ENCODE measurements around the gene LRBA. TPM values are rescaled to one million over a fixed set of nuclear protein-coding genes. Genes with fewer than 3 reads are reported as not detected.
"Not testable (repeated sequence)": the region's sequence is repeated elsewhere in the genome, so short reads cannot be mapped to it uniquely, and the experiment has no call there.

LRBA gene
- total and polyA plus RNA-seq, 4 donors = 18.8 to 56.4 (median 33.8) TPM

- Histone ChIP-seq H3K9me3 (ENCODE audit: control insufficient read depth, insufficient read depth, low read length) (no peaks in the 10 kb centered on the region), H3K36me3 (ENCODE audit: control insufficient read depth, insufficient read depth, low read length) (no peaks in the 10 kb centered on the region), H3K27me3 (ENCODE audit: control insufficient read depth, insufficient read depth, low read length) (no peaks in the 10 kb centered on the region), H3K4me1 (ENCODE audit: control insufficient read depth, insufficient read depth, low read length) (no peaks in the 10 kb centered on the region), H3K4me3 (ENCODE audit: low read depth, low read length) (no peak overlapping the region), H3K27ac (ENCODE audit: low read depth, low read length) (no peak overlapping the region)
- no peak for DNase-seq (ENCODE audit: low read depth in 4 of 6, low spot score in 6 of 6)
Observed at GRCh38 chr4:150940123-150940522, 75.0 kb downstream of the LRBA start.

DNA sequence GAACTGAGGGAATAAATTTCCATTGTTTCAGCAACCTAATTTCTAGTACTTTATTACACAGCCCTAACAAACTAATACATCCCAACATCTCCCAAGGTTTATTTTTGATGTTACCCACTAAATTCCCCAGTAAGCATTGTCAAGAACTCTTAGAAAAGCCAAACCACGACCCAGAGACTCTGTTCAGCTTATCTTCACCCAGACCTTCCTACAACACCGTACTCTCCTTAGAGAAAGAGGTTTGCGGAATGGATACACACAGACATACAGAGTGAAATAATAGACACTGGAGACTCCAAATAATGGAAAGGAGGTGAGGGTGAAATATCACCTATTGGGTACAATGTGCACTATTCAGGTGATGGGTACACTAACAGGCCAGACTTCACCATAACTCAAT is 75.6 kb downstream of the LRBA start:
- Histone ChIP-seq H3K4me3 (ENCODE audit: low read depth, low read length) (no peak overlapping the region), H3K27ac (ENCODE audit: low read depth, low read length) (no peak overlapping the region), H3K27me3 (ENCODE audit: control insufficient read depth, insufficient read depth, low read length) (no peaks in the 10 kb centered on the region), H3K4me1 (ENCODE audit: control insufficient read depth, insufficient read depth, low read length) (no peaks in the 10 kb centered on the region), H3K36me3 (ENCODE audit: control insufficient read depth, insufficient read depth, low read length) (no peaks in the 10 kb centered on the region), H3K9me3 (ENCODE audit: control insufficient read depth, insufficient read depth, low read length) (no peaks in the 10 kb centered on the region)
- no peak for DNase-seq (ENCODE audit: low read depth in 4 of 6, low spot score in 6 of 6)
- WGBS (ENCODE audit: insufficient coverage) = no CpG with 5 or more reads among the region's 3 CpGs

- no peak overlapping the region for H3K4me3 ChIP-seq (ENCODE audit: low read depth, low read length)
- H3K36me3 ChIP-seq (ENCODE audit: control insufficient read depth, insufficient read depth, low read length) = no peaks in the 10 kb centered on the region
- H3K27ac ChIP-seq (ENCODE audit: low read depth, low read length) = no peak overlapping the region
- no peak for DNase-seq (ENCODE audit: low read depth in 4 of 6, low spot score in 6 of 6)
- no peaks in the 10 kb centered on the region for H3K9me3 ChIP-seq (ENCODE audit: control insufficient read depth, insufficient read depth, low read length)
- no CpG with 5 or more reads among the region's 1 CpG for WGBS (ENCODE audit: insufficient coverage)
- no peaks in the 10 kb centered on the region for H3K4me1 ChIP-seq (ENCODE audit: control insufficient read depth, insufficient read depth, low read length)
- no peaks in the 10 kb centered on the region for H3K27me3 ChIP-seq (ENCODE audit: control insufficient read depth, insufficient read depth, low read length)
Observed at GRCh38 chr4:150938873-150939499, 76.1 kb downstream of the LRBA start.

DNA sequence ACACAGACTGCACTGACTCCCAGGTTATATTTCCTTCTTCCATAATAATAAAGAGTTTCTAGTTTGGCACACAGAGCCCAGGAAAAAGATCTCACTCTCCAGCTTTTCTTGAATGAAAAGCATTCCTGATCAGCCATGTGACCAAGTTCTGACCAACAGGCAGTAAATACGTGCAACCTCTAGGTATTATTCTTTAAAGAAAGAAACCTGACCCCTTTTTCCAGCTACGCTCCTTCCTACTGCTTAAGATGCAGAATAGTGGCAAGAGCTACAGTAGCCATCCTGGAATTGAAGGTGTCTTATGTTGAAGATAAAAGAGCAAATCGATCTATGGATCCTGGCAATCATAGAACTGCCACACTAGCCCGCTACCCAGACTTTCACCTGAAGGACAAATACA is 76.7 kb downstream of the LRBA start:
- DNase-seq (ENCODE audit: low read depth in 4 of 6, low spot score in 6 of 6) = no peak
- no peaks in the 10 kb centered on the region for H3K36me3 ChIP-seq (ENCODE audit: control insufficient read depth, insufficient read depth, low read length)
- no peaks in the 10 kb centered on the region for H3K4me1 ChIP-seq (ENCODE audit: control insufficient read depth, insufficient read depth, low read length)
- no peak overlapping the region for H3K4me3 ChIP-seq (ENCODE audit: low read depth, low read length)
- WGBS (ENCODE audit: insufficient coverage) = 100% methylated on average over 2 of the region's 4 CpGs
- no peaks in the 10 kb centered on the region for H3K9me3 ChIP-seq (ENCODE audit: control insufficient read depth, insufficient read depth, low read length)
- no peaks in the 10 kb centered on the region for H3K27me3 ChIP-seq (ENCODE audit: control insufficient read depth, insufficient read depth, low read length)
- no peak overlapping the region for H3K27ac ChIP-seq (ENCODE audit: low read depth, low read length)

- no peaks in the 10 kb centered on the region for H3K4me1 ChIP-seq (ENCODE audit: control insufficient read depth, insufficient read depth, low read length)
- H3K9me3 ChIP-seq (ENCODE audit: control insufficient read depth, insufficient read depth, low read length) = no peaks in the 10 kb centered on the region
- no peaks in the 10 kb centered on the region for H3K36me3 ChIP-seq (ENCODE audit: control insufficient read depth, insufficient read depth, low read length)
- no peak overlapping the region for H3K27ac ChIP-seq (ENCODE audit: low read depth, low read length)
- WGBS (ENCODE audit: insufficient coverage) = 86% methylated on average over 1 of the region's 1 CpG
- no peak for DNase-seq (ENCODE audit: low read depth in 4 of 6, low spot score in 6 of 6)
- H3K4me3 ChIP-seq (ENCODE audit: low read depth, low read length) = no peak overlapping the region
- no peaks in the 10 kb centered on the region for H3K27me3 ChIP-seq (ENCODE audit: control insufficient read depth, insufficient read depth, low read length)
Observed at GRCh38 chr4:150934022-150934421, 81.1 kb downstream of the LRBA start.

GRCh38 chr4:150931796-150932195 is 83.3 kb downstream of the LRBA start:
- H3K9me3 ChIP-seq (ENCODE audit: control insufficient read depth, insufficient read depth, low read length) = no peaks in the 10 kb centered on the region
- no peak overlapping the region for H3K27ac ChIP-seq (ENCODE audit: low read depth, low read length)
- H3K27me3 ChIP-seq (ENCODE audit: control insufficient read depth, insufficient read depth, low read length) = no peaks in the 10 kb centered on the region
- H3K4me3 ChIP-seq (ENCODE audit: low read depth, low read length) = no peak overlapping the region
- WGBS (ENCODE audit: insufficient coverage) = no CpG with 5 or more reads among the region's 2 CpGs
- no peaks in the 10 kb centered on the region for H3K4me1 ChIP-seq (ENCODE audit: control insufficient read depth, insufficient read depth, low read length)
- H3K36me3 ChIP-seq (ENCODE audit: control insufficient read depth, insufficient read depth, low read length) = no peaks in the 10 kb centered on the region
- DNase-seq (ENCODE audit: low read depth in 4 of 6, low spot score in 6 of 6) = no peak

DNA sequence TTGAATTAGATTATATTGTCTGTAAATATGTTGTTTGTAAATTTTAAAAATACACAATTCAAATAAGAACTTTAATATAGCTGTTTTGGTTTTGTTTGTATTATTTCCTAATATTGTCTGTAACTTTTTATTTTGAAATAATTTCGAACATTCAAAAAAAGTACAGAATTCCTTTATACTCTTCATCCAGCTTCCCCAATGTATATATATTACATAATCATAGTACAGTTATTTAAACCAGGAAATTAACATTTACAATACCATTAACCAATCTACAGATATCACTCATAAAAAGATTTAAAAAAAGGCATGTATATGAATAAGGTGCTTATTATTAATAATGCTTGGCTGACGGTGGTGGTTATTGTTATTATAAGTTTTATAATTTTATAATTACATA is 84.1 kb downstream of the LRBA start:
- H3K36me3 ChIP-seq (ENCODE audit: control insufficient read depth, insufficient read depth, low read length) = no peaks in the 10 kb centered on the region
- WGBS (ENCODE audit: insufficient coverage) = no CpG with 5 or more reads among the region's 2 CpGs
- no peaks in the 10 kb centered on the region for H3K9me3 ChIP-seq (ENCODE audit: control insufficient read depth, insufficient read depth, low read length)
- no peaks in the 10 kb centered on the region for H3K4me1 ChIP-seq (ENCODE audit: control insufficient read depth, insufficient read depth, low read length)
- H3K27ac ChIP-seq (ENCODE audit: low read depth, low read length) = no peak overlapping the region
- H3K27me3 ChIP-seq (ENCODE audit: control insufficient read depth, insufficient read depth, low read length) = no peaks in the 10 kb centered on the region
- no peak overlapping the region for H3K4me3 ChIP-seq (ENCODE audit: low read depth, low read length)
- no peak for DNase-seq (ENCODE audit: low read depth in 4 of 6, low spot score in 6 of 6)

DNA sequence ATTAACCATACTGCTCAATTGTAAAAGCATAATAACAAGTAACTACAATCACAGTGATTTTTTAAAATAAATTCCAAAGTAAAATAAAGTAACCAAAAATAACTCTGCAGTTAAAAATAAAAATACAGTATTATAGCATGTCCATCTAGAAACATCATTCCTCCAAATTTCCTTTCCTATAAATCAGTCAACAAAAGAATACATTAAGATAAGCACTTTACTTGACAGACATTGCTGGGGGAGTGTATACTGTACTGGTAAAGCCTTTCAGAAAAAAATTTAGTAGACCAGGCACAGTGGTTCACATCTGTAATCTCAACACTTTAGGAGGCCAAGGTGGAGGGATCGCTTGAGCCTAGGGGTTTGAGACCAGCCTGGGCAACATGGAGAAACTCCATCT is 91.1 kb downstream of the LRBA start:
- Histone ChIP-seq H3K36me3 (ENCODE audit: control insufficient read depth, insufficient read depth, low read length) (peaks cover 2% of the 10 kb centered on the region), H3K4me3 (ENCODE audit: low read depth, low read length) (no peak overlapping the region), H3K4me1 (ENCODE audit: control insufficient read depth, insufficient read depth, low read length) (no peaks in the 10 kb centered on the region), H3K9me3 (ENCODE audit: control insufficient read depth, insufficient read depth, low read length) (no peaks in the 10 kb centered on the region), H3K27ac (ENCODE audit: low read depth, low read length) (no peak overlapping the region), H3K27me3 (ENCODE audit: control insufficient read depth, insufficient read depth, low read length) (no peaks in the 10 kb centered on the region)
- no peak for DNase-seq (ENCODE audit: low read depth in 4 of 6, low spot score in 6 of 6)
- no CpG with 5 or more reads among the region's 1 CpG for WGBS (ENCODE audit: insufficient coverage)

GRCh38 chr4:150921486-150921885 is 93.6 kb downstream of the LRBA start:
- not testable (repeated sequence) for DNase-seq (ENCODE audit: low read depth in 4 of 6, low spot score in 6 of 6); H3K4me1 ChIP-seq (ENCODE audit: control insufficient read depth, insufficient read depth, low read length); H3K36me3 ChIP-seq (ENCODE audit: control insufficient read depth, insufficient read depth, low read length); H3K27me3 ChIP-seq (ENCODE audit: control insufficient read depth, insufficient read depth, low read length); H3K4me3 ChIP-seq (ENCODE audit: low read depth, low read length); H3K9me3 ChIP-seq (ENCODE audit: control insufficient read depth, insufficient read depth, low read length); H3K27ac ChIP-seq (ENCODE audit: low read depth, low read length)
- WGBS (ENCODE audit: insufficient coverage) = over 99% methylated on average over 9 of the region's 9 CpGs

DNA sequence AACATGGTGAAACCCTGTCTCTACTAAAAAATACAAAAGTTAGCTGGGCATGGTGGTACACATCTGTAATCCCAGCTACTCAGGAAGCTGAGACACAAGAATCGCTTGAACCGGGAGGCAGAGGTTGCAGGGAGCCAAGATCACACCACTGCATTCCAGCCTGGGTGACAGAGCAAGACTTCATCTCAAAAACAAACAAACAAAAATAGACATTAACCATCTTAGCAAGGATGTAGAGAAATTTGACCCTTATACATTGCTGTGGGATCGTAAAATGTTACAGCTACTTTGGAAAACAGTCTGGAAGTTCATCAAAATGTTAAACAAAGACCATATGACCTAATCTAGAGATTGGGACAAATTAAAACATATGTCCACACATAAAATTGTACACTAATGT is 96.5 kb downstream of the LRBA start:
- H3K4me1 ChIP-seq (ENCODE audit: control insufficient read depth, insufficient read depth, low read length); H3K36me3 ChIP-seq (ENCODE audit: control insufficient read depth, insufficient read depth, low read length); H3K27ac ChIP-seq (ENCODE audit: low read depth, low read length); DNase-seq (ENCODE audit: low read depth in 4 of 6, low spot score in 6 of 6); H3K4me3 ChIP-seq (ENCODE audit: low read depth, low read length); H3K27me3 ChIP-seq (ENCODE audit: control insufficient read depth, insufficient read depth, low read length); H3K9me3 ChIP-seq (ENCODE audit: control insufficient read depth, insufficient read depth, low read length): not testable (repeated sequence)
- WGBS (ENCODE audit: insufficient coverage) = no CpG with 5 or more reads among the region's 3 CpGs
